IMR-90 (cell line): Measurements from ENCODE around the gene FBXW5.

Experiments used
- CEBPB ChIP-seq: IDR thresholded peaks from 2 replicates; pipeline ENCODE4 v1.6.1; 2012; ENCODE audit warnings: low read depth, low read length, improper control_type of control experiment
- CTCF ChIP-seq: conservative IDR thresholded peaks from 2 replicates; pipeline ENCODE4 v1.5.1; 2012; ENCODE audit warnings: mild to moderate bottlenecking, low read depth, low read length, improper control_type of control experiment
- MAZ ChIP-seq: IDR thresholded peaks from 2 replicates; pipeline ENCODE4 v1.6.1; 2012; ENCODE audit warnings: low read depth, mild to moderate bottlenecking, low read length, improper control_type of control experiment, moderate library complexity, borderline replicate concordance
- POLR2A ChIP-seq: IDR thresholded peaks from 2 replicates; pipeline ENCODE4 v1.6.1; 2012; ENCODE audit warnings: mild to moderate bottlenecking, low read depth, low read length
- RAD21 ChIP-seq: IDR thresholded peaks from 2 replicates; pipeline ENCODE4 v1.6.1; 2012; ENCODE audit warnings: low read length, improper control_type of control experiment
- RCOR1 ChIP-seq: IDR thresholded peaks from 2 replicates; pipeline ENCODE4 v1.6.1; 2012; ENCODE audit warnings: mild to moderate bottlenecking, low read length, improper control_type of control experiment; ENCODE audit not compliant: insufficient replicate concordance
- RFX5 ChIP-seq: IDR thresholded peaks from 2 replicates; pipeline ENCODE4 v1.8.0; 2012; ENCODE audit warnings: low read depth, mild to moderate bottlenecking, low read length, moderate library complexity
- USF2 ChIP-seq: fragments of 150-350 bp; IDR thresholded peaks from 2 replicates; pipeline ENCODE4 v1.6.1; 2017; ENCODE audit warnings: mild to moderate bottlenecking, antibody characterized with exemption, low read length, low read depth
- TF ChIP-seq, protein P1 (sequence below): fragments of 150-350 bp; IDR thresholded peaks from 2 replicates; pipeline ENCODE4 v1.6.1; 2016; ENCODE audit warnings: low read depth, mild to moderate bottlenecking, low read length, moderate library complexity, borderline replicate concordance

GRCh38 chr9:136960938-136961275 lies 16.4 kb upstream of the FBXW5 start:
- TF ChIP-seq CTCF (no peak), POLR2A (no peak), USF2 (no peak), RFX5 (no peak), RCOR1 (no peak), RAD21 (no peak), CEBPB (no peak), MAZ (no peak)
- TF ChIP-seq, protein P1, sequence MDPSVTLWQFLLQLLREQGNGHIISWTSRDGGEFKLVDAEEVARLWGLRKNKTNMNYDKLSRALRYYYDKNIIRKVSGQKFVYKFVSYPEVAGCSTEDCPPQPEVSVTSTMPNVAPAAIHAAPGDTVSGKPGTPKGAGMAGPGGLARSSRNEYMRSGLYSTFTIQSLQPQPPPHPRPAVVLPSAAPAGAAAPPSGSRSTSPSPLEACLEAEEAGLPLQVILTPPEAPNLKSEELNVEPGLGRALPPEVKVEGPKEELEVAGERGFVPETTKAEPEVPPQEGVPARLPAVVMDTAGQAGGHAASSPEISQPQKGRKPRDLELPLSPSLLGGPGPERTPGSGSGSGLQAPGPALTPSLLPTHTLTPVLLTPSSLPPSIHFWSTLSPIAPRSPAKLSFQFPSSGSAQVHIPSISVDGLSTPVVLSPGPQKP = no peak
